Left lung (tissue), 10 donors: ENCODE data around the gene CATSPERE. TPM values are rescaled to one million over a fixed set of nuclear protein-coding genes. Genes with fewer than 3 reads are reported as not detected.

ENCODE experiments used
- ATAC-seq: fragments of 200-7000 bp; cut with Tn5 transposase; one replicate; pipeline ENCODE4 v1.9.1; 2020; ENCODE audit warnings: moderate library complexity
- DNase-seq, 4 donors: peaks; one replicate each; pipeline ENCODE4 v3.0.0-alpha.2; 2013 to 2020
- H3K27ac ChIP-seq, 2 donors: fragments of 200-600 bp; sonication (generic) in 1 of 2; one replicate each; pipeline versions ENCODE4 v1.5.0 to v1.8.0; 2020 to 2021
- H3K27me3 ChIP-seq, 2 donors: fragments of 200-600 bp; sonication (generic) in 1 of 2; one replicate each; pipeline versions ENCODE4 v1.5.0 to v1.8.0; 2020 to 2021
- H3K36me3 ChIP-seq, 2 donors: fragments of 200-600 bp; sonication (generic) in 1 of 2; one replicate each; pipeline versions ENCODE4 v1.5.0 to v1.8.0; 2020 to 2021
- H3K4me1 ChIP-seq, 2 donors: fragments of 200-600 bp; one replicate each; pipeline ENCODE4 v1.8.0; 2021
- H3K4me3 ChIP-seq, 2 donors: fragments of 200-600 bp; sonication (generic) in 1 of 2; one replicate each; pipeline versions ENCODE4 v1.5.0 to v1.8.0; 2020 to 2021; ENCODE audit warnings: mild to moderate bottlenecking in 1 of 2
- H3K9me3 ChIP-seq, 2 donors: fragments of 200-600 bp; sonication (generic) in 1 of 2; one replicate each; pipeline versions ENCODE4 v1.5.0 to v1.8.0; 2020 to 2021
- intact Hi-C, 2 donors: fragments of 100-400 bp; cut with DNase I; formaldehyde crosslinking; loops; one replicate each; pipeline versions ENCODE4 v1.11.2 to v1.14.2; 2022
- polyA plus RNA-seq, 6 donors: library from polyadenylated mRNA; unstranded; fragments of 120-200 nt; gene quantifications; one replicate each; pipeline ENCODE4 v1.2.1, GENCODE V29; 2013; ENCODE audit not compliant: insufficient read length in 6 of 6
- total RNA-seq, 2 donors: library from RNA; stranded (reverse); fragmentation: NEBNext Ultra II Directional; extraction: Animal tissue kit (Norgen Biotek cat#: 25700); gene quantifications; one replicate each; pipeline ENCODE4 v1.2.1, GENCODE V29; 2021
- TF ChIP-seq, protein P1 (sequence below), 2 donors: fragments of 200-600 bp; sonication (generic) in 1 of 2; IDR thresholded peaks; one replicate each; pipeline versions ENCODE4 v1.5.0 to v1.8.0; 2021; ENCODE audit warnings: antibody characterized with exemption in 2 of 2
- donor health status: DM: no; HTN: yes; CAD: no.
- donor health status: DM: no; HTN: no; CAD: no.

The CATSPERE gene
- total and polyA plus RNA-seq, 8 donors: 0.84 to 2.1 (median 1.6) TPM

DNA sequence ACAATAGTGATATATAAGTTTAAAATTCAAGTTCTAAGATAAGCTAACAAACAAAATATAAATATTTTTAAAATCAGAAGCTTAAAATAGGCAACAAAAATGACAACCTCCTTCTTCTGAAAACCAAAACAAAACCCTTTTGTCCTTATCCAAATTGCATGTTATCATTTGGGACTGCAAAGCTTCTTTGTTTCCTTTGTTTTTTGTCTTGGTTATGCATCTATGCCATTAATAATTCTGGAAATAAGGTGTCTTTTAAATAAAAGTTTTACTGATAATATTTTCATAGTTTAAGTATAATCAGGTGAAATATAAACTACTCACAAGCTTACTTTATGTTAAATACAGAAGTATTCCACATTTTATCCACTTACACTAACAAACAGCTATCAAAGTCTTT, 29.9 kb upstream of the CATSPERE start:
- peaks cover 0 to 65% of the 10 kb centered on the region in 2 donors for H3K36me3 ChIP-seq
- H3K27me3 ChIP-seq: no peaks in the 10 kb centered on the region

DNA sequence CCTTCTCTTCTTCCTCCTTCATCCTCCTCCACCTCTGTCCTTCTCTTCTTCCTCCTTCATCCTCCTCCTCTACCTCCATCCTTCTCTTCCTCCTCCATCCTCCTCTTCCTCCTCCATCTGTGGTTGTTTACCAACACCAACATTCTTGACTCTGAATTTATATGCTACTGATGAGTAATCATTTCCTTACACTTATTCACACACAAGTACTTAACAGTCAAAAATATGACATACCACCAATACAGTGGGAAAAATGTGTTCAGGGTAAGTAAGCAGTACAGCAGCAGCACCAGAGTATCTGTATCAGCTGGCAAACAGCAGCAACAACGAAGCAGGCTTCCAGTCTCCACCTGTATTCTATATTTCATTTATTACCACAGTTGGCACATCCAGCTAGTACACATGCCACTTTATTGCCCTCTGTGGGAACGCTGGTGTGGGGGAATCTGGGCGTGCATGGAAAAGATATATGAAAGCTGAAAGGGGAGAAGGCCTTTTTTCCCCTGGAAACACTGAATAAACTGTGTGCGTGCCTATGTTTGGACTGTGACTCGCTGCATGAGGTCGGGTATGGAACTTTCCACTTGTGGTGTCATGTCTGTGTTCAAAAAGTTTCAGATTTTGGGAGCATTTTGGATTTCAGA, 25.4 kb upstream of the CATSPERE start:
- no peak overlapping the region for H3K4me3 ChIP-seq
- peaks cover 6 to 23% of the 10 kb centered on the region in 2 donors for H3K4me1 ChIP-seq
- ATAC-seq (peak; percentile 28), DNase-seq (no peak)
- intact Hi-C loops: no loop called here
- no peaks in the 10 kb centered on the region for H3K9me3 ChIP-seq
- H3K36me3 ChIP-seq: peaks cover 0 to 55% of the 10 kb centered on the region in 2 donors
- no peak overlapping the region for H3K27ac ChIP-seq
- no peaks in the 10 kb centered on the region for H3K27me3 ChIP-seq
- TF ChIP-seq, protein P1, sequence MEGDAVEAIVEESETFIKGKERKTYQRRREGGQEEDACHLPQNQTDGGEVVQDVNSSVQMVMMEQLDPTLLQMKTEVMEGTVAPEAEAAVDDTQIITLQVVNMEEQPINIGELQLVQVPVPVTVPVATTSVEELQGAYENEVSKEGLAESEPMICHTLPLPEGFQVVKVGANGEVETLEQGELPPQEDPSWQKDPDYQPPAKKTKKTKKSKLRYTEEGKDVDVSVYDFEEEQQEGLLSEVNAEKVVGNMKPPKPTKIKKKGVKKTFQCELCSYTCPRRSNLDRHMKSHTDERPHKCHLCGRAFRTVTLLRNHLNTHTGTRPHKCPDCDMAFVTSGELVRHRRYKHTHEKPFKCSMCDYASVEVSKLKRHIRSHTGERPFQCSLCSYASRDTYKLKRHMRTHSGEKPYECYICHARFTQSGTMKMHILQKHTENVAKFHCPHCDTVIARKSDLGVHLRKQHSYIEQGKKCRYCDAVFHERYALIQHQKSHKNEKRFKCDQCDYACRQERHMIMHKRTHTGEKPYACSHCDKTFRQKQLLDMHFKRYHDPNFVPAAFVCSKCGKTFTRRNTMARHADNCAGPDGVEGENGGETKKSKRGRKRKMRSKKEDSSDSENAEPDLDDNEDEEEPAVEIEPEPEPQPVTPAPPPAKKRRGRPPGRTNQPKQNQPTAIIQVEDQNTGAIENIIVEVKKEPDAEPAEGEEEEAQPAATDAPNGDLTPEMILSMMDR (IDR thresholded peaks at IDR 0.05): no peak

More for the DNA sequence above, 29.9 kb upstream of the CATSPERE start:
- H3K4me1 ChIP-seq: peaks cover 0 to 4% of the 10 kb centered on the region in 2 donors
- no peaks in the 10 kb centered on the region for H3K9me3 ChIP-seq
- TF ChIP-seq, protein P1 (IDR thresholded peaks at IDR 0.05): no peak
- DNase-seq (no peak), ATAC-seq (no peak)
- no peak overlapping the region for H3K4me3 ChIP-seq
- intact Hi-C loops: no loop called here
- no peak overlapping the region for H3K27ac ChIP-seq

DNA sequence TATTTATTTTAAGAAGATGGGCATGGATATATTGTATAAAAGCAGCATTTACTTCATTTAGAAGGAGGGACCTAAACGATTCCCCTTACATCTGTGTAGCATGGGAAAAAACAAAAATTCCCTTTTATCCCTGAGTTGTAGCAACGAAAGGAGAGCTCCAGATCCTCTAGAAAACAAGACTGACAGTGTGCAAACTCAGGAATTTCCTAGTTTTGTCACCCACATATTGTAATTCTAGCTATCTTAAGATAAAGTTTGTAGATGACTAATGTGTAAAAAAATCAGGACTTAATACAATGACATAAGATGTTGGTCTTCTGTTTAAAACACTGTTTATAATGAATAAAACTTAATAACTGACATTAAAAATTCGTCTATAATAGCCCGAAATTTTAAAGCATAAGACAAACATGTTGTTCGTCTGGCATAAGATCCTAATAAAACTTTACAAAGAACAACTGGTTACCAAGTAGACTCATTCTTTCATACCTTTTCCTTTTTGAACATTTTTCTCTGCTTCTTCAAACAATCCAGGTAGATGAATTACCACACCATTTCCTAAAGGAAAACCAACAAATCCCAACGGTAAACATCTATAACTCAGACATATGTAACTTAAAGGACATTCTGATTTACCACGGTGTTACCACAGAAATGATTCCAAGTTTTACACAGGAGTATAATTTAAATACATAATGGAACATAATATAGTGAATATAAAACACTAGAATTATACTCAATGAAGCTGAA, 24.6 kb upstream of the CATSPERE start:
- ATAC-seq (no peak), DNase-seq (no peak)
- no peak overlapping the region for H3K4me3 ChIP-seq
- peaks cover 6 to 23% of the 10 kb centered on the region in 2 donors for H3K4me1 ChIP-seq
- no peaks in the 10 kb centered on the region for H3K9me3 ChIP-seq
- intact Hi-C loops: no loop called here
- peaks cover 0 to 49% of the 10 kb centered on the region in 2 donors for H3K36me3 ChIP-seq
- H3K27me3 ChIP-seq: no peaks in the 10 kb centered on the region
- TF ChIP-seq, protein P1 (IDR thresholded peaks at IDR 0.05): no peak
- peak overlapping the region in 1 of 2 donors; percentile 17 for H3K27ac ChIP-seq

DNA sequence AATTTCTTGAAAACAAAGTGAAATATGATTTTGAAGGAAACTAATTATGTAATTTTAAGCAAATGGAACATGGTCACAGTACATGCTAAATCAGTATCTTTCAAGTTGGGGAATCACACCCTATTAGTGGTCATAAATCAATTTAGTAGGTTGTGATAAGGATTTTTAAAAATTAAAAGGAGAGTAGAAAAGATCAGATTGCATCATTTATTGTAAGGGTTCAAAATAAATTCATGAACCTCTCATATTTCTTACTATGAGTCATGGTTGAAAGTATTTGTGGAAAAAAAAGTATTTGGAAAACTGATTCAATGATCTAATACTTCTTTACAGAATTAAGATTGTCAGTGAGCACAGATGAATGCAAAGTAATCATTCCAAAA, 24.0 kb upstream of the CATSPERE start:
- Histone ChIP-seq H3K27ac (peak overlapping the region; percentile 17 to 19), H3K4me3 (no peak overlapping the region), H3K4me1 (peaks cover 6 to 23% of the 10 kb centered on the region in 2 donors), H3K9me3 (no peaks in the 10 kb centered on the region), H3K27me3 (no peaks in the 10 kb centered on the region), H3K36me3 (peaks cover 0 to 45% of the 10 kb centered on the region in 2 donors)
- TF ChIP-seq, protein P1 (IDR thresholded peaks at IDR 0.05): no peak
- DNase-seq (no peak), ATAC-seq (no peak)
- intact Hi-C loops: no loop called here

DNA sequence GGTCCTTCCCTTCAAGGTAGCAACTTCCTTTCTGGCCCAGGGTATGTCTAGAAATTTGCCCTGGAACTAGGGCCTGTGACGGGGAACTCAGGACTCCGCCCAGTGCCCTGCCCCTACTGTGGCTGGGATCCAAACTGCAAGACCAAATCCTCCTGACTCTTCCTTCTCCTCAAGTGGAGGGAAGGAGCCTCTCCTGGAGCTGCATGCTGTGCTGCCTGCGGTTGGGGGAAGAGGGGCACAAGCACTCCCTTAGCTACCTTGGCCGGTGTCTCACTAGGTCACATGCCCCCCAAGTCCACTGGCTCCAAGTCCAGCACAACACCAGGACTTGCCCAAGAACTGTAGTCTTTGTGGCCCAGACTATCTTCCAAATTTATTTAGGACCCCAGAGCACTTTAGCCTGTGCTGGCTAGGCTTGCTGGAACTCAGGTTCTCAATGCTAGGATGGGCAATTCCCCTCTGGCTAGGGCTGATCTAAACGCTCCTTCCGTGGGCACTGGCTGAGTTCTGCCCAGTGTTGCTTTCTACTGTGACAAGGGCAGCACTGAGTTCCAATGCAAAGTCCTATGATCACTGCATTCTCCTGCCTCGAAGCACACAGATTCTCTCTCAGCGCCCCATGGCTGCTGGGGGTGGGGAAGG, 21.6 kb upstream of the CATSPERE start:
- TF ChIP-seq, protein P1 (IDR thresholded peaks at IDR 0.05): no peak
- ATAC-seq: peak; percentile 62
- no peaks in the 10 kb centered on the region for H3K27me3 ChIP-seq
- no peak overlapping the region for H3K27ac ChIP-seq
- peaks cover 6 to 25% of the 10 kb centered on the region in 2 donors for H3K4me1 ChIP-seq
- intact Hi-C loops: no loop called here
- H3K9me3 ChIP-seq: no peaks in the 10 kb centered on the region
- DNase-seq: no peak
- no peak overlapping the region for H3K4me3 ChIP-seq
- peaks cover 0 to 28% of the 10 kb centered on the region in 2 donors for H3K36me3 ChIP-seq
